GM12875 (cell line): ENCODE measurements around the gene RPS3.

Experiments
- H3K4me3 ChIP-seq: one replicate; pipeline ENCODE4 v1.5.1; 2011; ENCODE audit warnings: low read depth, low read length, control low read depth
- CTCF ChIP-seq: IDR thresholded peaks from 2 replicates; pipeline ENCODE4 v1.5.1; 2011; ENCODE audit warnings: low read depth, mild to moderate bottlenecking, control low read depth, inconsistent platforms, low read length, moderate library complexity, borderline replicate concordance; ENCODE audit not compliant: insufficient read depth

The RPS3 gene

DNA sequence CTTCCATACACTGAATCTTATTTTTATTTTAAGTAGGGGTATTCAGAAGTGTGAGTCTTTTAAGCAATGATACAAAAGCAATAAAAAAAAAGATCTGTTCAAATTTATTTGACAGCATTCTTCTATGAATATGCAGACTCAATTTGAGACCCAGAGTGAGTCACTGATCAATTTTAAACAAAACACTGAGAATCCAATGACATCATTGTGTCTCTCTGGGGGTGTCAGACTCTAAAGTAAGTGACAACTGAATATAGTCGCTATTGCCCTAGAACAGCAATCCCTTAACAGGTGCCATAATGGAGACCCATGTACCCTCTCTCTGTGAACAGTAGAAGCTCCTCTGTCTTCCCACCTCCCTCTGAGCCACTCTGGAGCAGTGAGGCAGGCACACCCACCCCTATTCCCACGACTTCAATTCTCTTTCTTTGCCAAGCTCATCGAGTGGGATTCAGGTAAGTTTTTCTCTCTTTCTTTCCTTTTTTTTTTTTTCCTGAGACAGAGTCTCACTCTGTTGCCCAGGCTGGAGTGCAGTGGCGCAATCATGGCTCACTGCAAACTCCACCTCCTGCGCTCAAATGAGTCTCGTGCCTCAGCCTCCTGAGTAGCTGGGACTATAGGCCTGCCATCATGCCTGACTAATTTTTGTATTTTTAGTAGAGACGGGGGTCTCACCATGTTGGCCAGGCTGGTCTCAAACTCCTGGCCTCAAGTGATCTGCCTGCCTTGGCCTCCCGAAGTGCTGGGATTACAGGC is 5.1 kb upstream of the RPS3 start:
- TF ChIP-seq CTCF: no peak
- H3K4me3 ChIP-seq: no peak overlapping the region

DNA sequence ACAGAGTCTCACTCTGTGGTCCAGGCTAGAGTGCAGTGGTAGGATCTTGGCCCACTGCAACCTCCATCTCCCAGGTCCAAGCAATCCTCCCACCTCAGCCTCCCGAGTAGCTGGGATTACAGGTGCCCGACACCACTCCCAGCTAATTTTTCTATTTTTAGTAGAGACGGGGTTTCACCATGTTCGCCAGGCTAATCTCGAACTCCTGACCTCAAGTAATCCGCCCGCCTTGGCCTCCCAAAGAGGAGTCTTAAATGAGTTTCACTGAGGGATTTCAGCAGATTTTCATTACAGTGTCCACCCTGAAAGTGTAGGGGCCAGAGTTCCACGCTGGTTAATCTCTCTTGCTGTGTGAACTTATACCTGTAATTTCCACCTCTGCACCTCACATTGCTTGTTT is 412 bp upstream of the RPS3 start:
- H3K4me3 ChIP-seq: no peak overlapping the region
- TF ChIP-seq CTCF: no peak

DNA sequence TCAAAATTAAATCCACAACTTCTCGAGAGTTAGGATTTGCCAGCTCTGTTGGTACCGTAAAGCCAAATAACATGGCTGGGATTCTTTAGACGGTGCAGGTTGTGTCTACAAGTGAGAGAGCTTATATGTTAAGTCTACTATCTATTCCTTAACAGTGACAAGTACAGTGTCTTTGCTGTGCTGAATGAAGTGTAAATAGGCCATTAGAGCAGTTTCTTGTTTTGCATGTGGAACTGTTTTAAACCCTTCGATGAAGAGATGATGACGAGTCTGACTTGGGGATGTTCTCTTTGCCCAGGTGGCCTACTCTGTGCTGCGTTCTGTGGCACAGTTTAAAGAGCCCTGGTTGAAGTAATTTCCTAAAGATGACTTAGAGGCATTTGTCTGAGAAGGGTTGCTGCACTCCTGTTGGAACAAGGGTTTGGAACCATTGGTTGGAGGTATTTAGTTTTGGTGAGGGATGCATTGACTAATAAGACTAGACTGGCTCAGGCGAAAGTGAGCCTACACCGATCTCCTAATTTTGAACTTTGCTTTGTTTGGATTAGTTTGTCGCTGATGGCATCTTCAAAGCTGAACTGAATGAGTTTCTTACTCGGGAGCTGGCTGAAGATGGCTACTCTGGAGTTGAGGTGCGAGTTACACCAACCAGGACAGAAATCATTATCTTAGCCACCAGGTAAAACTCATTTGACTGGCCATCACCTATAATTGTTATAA is 988 bp downstream of the RPS3 start:
- peak overlapping the region; percentile 96 for H3K4me3 ChIP-seq
- no peak for TF ChIP-seq CTCF

DNA sequence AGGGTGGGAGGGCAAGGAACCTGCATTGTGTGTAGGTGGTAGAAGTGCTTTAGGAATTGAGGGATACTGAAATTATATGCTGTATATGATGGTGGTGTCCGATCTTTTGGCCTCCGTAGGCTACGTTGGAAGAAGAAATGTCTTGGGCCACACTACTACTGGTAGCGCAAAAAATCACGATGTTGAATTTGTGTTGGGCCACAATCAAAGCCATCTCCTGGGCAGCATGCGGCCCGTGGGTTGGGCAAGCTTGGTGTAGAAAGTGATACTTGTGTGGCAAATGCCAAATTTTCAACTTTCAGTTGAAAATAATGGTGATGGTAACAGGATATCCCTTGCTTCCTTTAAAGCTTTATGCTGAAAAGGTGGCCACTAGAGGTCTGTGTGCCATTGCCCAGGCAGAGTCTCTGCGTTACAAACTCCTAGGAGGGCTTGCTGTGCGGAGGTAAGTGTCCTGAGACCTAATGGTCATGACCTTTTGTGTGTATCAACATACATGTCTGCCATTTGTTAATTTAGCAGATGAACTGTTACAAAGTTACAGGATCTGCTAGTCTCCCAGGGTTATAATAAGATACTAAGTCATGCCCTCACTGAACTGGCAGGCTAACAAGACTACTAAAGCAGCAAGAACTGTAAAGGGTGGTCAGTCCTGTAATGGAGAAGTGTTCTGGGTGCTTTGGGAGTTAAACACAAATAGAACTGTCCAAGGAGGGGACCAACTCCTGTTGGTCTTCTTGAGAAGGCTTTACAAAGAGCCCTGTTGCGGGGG is 2.9 kb downstream of the RPS3 start:
- TF ChIP-seq CTCF: no peak
- no peak overlapping the region for H3K4me3 ChIP-seq

GRCh38 chr11:75403037-75403436 is 3.7 kb downstream of the RPS3 start:
- TF ChIP-seq CTCF: no peak
- no peak overlapping the region for H3K4me3 ChIP-seq

GRCh38 chr11:75403983-75404658 is 4.8 kb downstream of the RPS3 start:
- no peak for TF ChIP-seq CTCF
- no peak overlapping the region for H3K4me3 ChIP-seq
